ENCODE results near the gene PKD2L1.
A peak's percentile ranks its signal among the peaks of the same experiment; 100 is the strongest.
"Not testable (repeated sequence)": the region's sequence is repeated elsewhere in the genome, so short reads cannot be mapped to it uniquely, and the experiment has no call there.

Gene PKD2L1

DNA sequence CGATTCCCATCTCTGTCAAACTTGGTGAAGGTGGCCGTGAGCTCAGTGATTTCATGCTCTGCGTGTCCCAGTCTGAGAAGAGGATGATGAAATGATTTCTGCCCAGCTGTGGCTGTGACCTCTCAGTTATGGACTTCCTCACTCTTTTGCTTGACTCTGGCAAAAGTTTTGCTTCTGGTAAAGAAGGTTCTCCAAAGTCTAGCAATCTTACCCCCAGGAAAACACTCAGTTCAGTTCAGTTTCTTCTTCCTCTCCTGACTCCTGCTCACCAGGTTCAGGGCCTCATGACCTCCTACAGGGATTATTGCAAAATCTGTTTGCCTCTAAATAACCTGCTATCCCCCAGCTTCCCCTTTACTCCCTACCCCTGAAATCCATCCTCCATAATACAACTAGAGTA is 38.7 kb downstream of the PKD2L1 start:
- TF ChIP-seq, protein P1, sequence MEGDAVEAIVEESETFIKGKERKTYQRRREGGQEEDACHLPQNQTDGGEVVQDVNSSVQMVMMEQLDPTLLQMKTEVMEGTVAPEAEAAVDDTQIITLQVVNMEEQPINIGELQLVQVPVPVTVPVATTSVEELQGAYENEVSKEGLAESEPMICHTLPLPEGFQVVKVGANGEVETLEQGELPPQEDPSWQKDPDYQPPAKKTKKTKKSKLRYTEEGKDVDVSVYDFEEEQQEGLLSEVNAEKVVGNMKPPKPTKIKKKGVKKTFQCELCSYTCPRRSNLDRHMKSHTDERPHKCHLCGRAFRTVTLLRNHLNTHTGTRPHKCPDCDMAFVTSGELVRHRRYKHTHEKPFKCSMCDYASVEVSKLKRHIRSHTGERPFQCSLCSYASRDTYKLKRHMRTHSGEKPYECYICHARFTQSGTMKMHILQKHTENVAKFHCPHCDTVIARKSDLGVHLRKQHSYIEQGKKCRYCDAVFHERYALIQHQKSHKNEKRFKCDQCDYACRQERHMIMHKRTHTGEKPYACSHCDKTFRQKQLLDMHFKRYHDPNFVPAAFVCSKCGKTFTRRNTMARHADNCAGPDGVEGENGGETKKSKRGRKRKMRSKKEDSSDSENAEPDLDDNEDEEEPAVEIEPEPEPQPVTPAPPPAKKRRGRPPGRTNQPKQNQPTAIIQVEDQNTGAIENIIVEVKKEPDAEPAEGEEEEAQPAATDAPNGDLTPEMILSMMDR (IDR thresholded peaks at IDR 0.05; ENCODE audit: extremely low read depth, missing control alignments), result no peak
- DNase-seq (ENCODE audit: low spot score), result no peak

DNA sequence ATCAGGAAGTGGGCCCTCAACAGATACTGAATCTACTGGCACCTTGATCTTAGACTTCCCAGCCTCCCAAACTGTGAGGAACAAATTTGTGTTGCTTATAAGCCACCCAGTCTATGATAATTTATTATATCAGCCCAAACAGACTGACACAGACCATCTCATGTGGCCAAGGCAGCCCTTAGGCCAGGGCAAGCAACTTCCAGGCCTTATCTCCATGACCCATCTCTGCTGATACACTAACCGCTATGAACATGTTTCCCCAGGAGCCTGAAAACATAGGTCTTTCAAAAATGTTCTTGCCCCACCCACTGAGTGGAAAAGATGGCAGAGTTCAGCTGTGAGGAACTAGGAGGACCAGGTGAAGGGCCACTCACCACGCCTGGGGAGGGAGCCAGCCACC is 40.4 kb downstream of the PKD2L1 start:
- TF ChIP-seq, protein P1 (IDR thresholded peaks at IDR 0.05; ENCODE audit: extremely low read depth, missing control alignments), result no peak
- DNase-seq (ENCODE audit: low spot score), result no peak

DNA sequence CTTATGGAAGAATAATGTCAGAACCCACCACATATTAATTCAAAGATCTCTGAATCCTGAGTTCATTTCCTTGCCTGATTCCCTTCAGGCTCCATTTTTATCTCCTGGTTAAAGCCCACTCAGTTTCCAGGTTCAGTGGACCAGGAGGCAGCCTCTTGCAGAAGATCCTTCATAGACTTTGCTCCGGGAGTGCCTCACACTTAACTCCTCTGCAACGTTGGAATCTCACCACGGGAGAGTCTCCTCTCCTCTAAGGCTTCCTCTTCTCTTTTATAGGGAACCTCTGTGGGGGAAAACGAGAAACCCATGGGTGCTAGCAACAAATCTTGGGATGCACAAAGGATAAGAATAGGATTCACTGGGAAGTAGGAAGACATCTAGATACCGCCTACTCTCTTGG is 41.8 kb downstream of the PKD2L1 start:
- DNase-seq (ENCODE audit: low spot score), result no peak
- TF ChIP-seq, protein P1 (IDR thresholded peaks at IDR 0.05; ENCODE audit: extremely low read depth, missing control alignments), result no peak

DNA sequence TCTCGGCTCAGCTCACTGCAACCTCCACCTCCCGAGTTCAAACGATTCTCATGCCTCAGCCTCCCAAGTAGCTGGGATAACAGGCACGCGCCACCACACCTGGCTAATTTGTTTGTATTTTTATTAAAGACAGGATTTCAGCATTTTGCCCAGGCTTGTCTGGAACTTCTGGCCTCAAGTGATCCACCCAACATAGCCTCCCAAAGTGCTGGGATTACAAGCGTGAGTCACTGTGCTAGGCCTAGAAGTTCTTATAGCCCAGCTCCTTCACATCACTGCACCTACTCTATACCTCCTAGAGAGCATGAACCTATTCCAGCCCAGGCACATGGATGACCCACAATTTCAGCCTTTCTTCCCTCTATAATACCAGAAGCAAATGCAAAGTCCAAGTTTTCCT is 42.3 kb downstream of the PKD2L1 start:
- no peak for DNase-seq (ENCODE audit: low spot score)
- TF ChIP-seq, protein P1 (IDR thresholded peaks at IDR 0.05; ENCODE audit: extremely low read depth, missing control alignments), result no peak

DNA sequence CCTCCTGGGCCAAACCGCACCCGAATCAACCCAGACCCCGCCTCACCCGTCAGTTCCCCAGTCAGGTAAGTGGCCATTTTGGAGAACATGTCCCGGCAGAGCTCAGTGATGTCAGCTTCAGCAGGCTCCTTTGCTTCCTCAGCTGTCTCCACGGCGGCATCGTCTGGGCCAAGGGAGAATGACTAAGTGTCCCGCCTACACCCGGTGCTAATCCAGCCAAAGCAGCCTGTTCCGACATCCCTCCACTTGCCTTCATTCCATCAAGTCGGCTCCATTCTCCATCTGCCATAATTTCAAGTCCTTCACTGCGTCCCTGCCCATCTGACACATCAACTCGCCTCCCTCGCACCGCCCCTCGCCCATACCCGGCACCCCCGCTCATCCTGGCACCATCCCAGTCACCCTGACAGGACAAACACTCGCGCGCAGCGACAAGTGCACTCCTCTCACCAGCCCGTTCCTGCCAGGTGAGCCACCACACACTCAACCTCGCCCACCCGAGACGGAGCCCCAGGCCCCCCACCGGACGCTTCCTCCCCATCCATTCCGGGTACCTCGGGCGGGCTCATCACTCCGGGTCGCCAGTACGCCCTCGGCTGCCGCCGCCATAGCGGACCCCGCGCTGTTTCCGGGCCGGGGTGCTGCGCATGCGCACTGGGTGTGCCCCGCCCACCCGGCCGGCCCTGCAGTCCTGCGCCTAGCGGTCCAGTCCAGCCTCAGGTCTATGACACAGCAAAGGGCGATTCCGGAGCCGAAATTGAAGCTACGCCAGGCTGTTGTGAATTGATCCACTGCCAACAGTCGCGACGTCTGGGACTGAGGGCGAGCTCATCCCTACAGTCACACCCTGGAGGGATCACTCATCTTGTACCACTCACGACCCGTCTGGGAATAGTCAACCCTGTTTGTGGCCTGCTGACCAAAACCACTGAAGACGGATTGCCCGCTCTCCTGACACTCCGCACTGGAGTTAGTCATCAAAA is 43.7 kb downstream of the PKD2L1 start, which contains the start of gene BLOC1S2:
Gene BLOC1S2 (minus strand): TSS at position 630 of the 983 bp plus-strand sequence. CDS start 21 bp downstream, at position 609.
- TF ChIP-seq, protein P1 (IDR thresholded peaks at IDR 0.05; ENCODE audit: extremely low read depth, missing control alignments), result no peak

DNA sequence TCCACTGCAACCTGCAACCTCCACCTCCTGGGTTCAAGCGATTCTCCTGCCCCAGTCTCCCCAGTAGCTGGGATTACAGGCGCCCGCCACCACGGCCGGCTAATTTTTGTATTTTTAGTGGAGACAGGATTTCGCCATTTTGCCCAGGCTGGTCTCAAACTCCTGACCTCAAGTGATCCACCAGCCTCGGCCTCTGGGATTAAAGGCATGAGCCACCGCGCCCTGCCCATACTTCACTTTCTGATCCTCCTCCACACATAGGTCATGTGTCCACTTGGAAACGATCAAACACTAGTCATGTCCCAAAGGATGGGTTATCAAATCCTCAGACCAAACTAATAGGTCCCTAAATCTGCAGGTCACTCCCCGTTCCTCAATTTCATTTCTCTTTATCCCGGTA is 44.7 kb downstream of the PKD2L1 start:
- not testable (repeated sequence) for DNase-seq (ENCODE audit: low spot score)

More for the DNA sequence above, 43.7 kb downstream of the PKD2L1 start, which contains the start of gene BLOC1S2:
- peak; percentile 97 for DNase-seq (ENCODE audit: low spot score)

DNA sequence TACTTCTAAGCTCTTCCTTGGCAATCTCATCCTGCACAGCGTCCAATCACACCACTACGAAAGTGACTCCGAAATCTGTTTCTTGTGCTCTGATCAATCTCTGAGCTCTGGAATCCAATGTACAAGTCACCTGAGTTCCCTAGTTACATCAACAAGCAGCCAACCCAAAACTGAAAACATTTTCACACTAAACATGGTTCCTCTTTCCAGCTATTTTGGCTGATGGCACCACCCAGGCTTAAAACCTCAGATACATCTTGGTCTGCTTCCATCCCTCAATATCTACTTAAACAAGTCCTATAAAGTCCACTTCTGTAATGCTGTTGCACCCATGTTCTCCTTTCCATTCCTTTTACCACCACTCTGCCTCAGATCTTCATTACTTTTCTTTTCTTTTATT is 47.1 kb downstream of the PKD2L1 start:
- TF ChIP-seq, protein P1 (IDR thresholded peaks at IDR 0.05; ENCODE audit: extremely low read depth, missing control alignments), result no peak
- no peak for DNase-seq (ENCODE audit: low spot score)

DNA sequence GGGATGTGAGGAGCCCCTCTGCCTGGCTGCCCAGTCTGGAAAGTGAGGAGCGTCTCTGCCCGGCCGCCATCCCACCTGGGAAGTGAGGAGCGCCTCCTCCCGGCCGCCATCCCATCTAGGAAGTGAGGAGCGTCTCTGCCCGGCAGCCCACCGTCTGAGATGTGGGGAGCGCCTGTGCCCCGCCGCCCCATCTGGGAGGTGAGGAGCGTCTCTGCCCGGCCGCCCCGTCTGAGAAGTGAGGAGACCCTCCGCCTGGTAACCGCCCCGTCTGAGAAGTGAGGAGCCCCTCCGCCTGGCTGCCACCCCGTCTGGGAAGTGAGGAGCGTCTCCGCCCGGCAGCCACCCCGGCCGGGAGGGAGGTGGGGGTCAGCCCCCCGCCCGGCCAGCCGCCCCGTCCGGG is 53.1 kb downstream of the PKD2L1 start:
- DNase-seq (ENCODE audit: low spot score), result not testable (repeated sequence)
